Measurements from ENCODE around the gene MYDGF. TPM values are rescaled to one million over a fixed set of nuclear protein-coding genes. Genes with fewer than 3 reads are reported as not detected.

The MYDGF gene
- total RNA-seq, 1 experiment from 2014 or later, result 426 TPM

- Histone ChIP-seq H3K9ac (ENCODE audit: low read length) (peak overlapping the region; percentile 44), H3K9me2 (replicated peaks; ENCODE audit: low read length) (no peaks in the 10 kb centered on the region), H3K36me3 (ENCODE audit: low read depth, low read length) (peaks cover 68% of the 10 kb centered on the region), H3F3A (ENCODE audit: low read length, unreplicated experiment) (peaks cover 6% of the 10 kb centered on the region), H4K20me1 (ENCODE audit: low read length) (no peaks in the 10 kb centered on the region), H3K27ac (ENCODE audit: low read length) (peak overlapping the region; percentile 90), H3K4me2 (ENCODE audit: low read length) (0 out of 2 replicates have a peak overlapping the region, but pooled peaks have one; percentile 5), H3K27me3 (ENCODE audit: low read length) (no peaks in the 10 kb centered on the region), H2AFZ (ENCODE audit: low read length) (no peak overlapping the region), H3K79me2 (ENCODE audit: low read length) (no peaks in the 10 kb centered on the region), H3K4me1 (ENCODE audit: insufficient read depth, low read length) (peaks cover 40% of the 10 kb centered on the region), H3K4me3 (ENCODE audit: low read length) (no peak overlapping the region), H3K9me3 (ENCODE audit: low read length) (no peaks in the 10 kb centered on the region)
- DNase-seq (no peak), ATAC-seq (no peak)
- no TSS peak for BruUV-seq (replicated peaks)
- POLR2A ChIA-PET (ENCODE audit: unreplicated experiment), result interaction anchor here (1.0 kb wide), 1 partner anchor 18 kb away, joined by 8 read pairs; no protein-coding TSS in a partner anchor
- intact Hi-C loops (cut with micrococcal nuclease), result no loop called here
- CTCF ChIA-PET, result interaction anchor here (1.0 kb wide), 1 partner anchor 96 kb away, joined by 6 read pairs; no protein-coding TSS in a partner anchor
- TF ChIP-seq EZH2phosphoT487 (IDR thresholded peaks at IDR 0.05; ENCODE audit: borderline replicate concordance, low read length), result no peak
- TF ChIP-seq CTCF (conservative IDR thresholded peaks at IDR 0.05; ENCODE audit: low read depth, low read length), result no peak
- TF ChIP-seq EZH2 (IDR thresholded peaks at IDR 0.05; ENCODE audit: low read length, unreplicated experiment), result no peak
Observed at GRCh38 chr19:4695224-4695731, 25.1 kb upstream of the MYDGF start.

GRCh38 chr19:4694211-4694987 is 24.3 kb upstream of the MYDGF start:
- H2AFZ ChIP-seq (ENCODE audit: low read length), result no peak overlapping the region
- H3F3A ChIP-seq (ENCODE audit: low read length, unreplicated experiment), result peaks cover 6% of the 10 kb centered on the region
- peaks cover 66% of the 10 kb centered on the region for H3K36me3 ChIP-seq (ENCODE audit: low read depth, low read length)
- H3K9ac ChIP-seq (ENCODE audit: low read length), result peak overlapping the region; percentile 46
- no peaks in the 10 kb centered on the region for H4K20me1 ChIP-seq (ENCODE audit: low read length)
- peaks cover 40% of the 10 kb centered on the region for H3K4me1 ChIP-seq (ENCODE audit: insufficient read depth, low read length)
- H3K4me3 ChIP-seq (ENCODE audit: low read length), result peak overlapping the region; percentile 1; the same call in 1 of the 2 replicates
- H3K9me2 ChIP-seq (replicated peaks; ENCODE audit: low read length), result no peaks in the 10 kb centered on the region
- POLR2A ChIA-PET (ENCODE audit: unreplicated experiment), result interaction anchor here (1.0 kb wide), 1 partner anchor 19 kb away, joined by 8 read pairs; no protein-coding TSS in a partner anchor
- H3K27ac ChIP-seq (ENCODE audit: low read length), result peak overlapping the region; percentile 90
- BruUV-seq (replicated peaks), result TSS peak; percentile 31
- intact Hi-C loops (cut with micrococcal nuclease), result loop anchor here (1.0 kb wide), 3 partner anchors 19 to 97 kb away; partner anchors contain the start of genes FEM1A and MYDGF
- H3K9me3 ChIP-seq (ENCODE audit: low read length), result no peaks in the 10 kb centered on the region
- peak; percentile 85 for ATAC-seq
- CTCF ChIA-PET, result interaction anchor here (1.0 kb wide), 1 partner anchor 96 kb away, joined by 6 read pairs; no protein-coding TSS in a partner anchor
- H3K27me3 ChIP-seq (ENCODE audit: low read length), result no peaks in the 10 kb centered on the region
- peak overlapping the region; percentile 46 for H3K4me2 ChIP-seq (ENCODE audit: low read length)
- no peaks in the 10 kb centered on the region for H3K79me2 ChIP-seq (ENCODE audit: low read length)
- no peak for TF ChIP-seq EZH2phosphoT487 (IDR thresholded peaks at IDR 0.05; ENCODE audit: borderline replicate concordance, low read length)
- no peak for TF ChIP-seq CTCF (conservative IDR thresholded peaks at IDR 0.05; ENCODE audit: low read depth, low read length)
- TF ChIP-seq EZH2 (IDR thresholded peaks at IDR 0.05; ENCODE audit: low read length, unreplicated experiment), result no peak
- peak; percentile 100 for DNase-seq

Measured in PC-3 (cell line).